DND-41 (cell line): ENCODE results near the gene FAM43A.

ENCODE experiments used
- EZH2 ChIP-seq: IDR thresholded peaks from 3 replicates; pipeline ENCODE4 v1.6.1; 2012; ENCODE audit warnings: borderline replicate concordance, low read depth, mild to moderate bottlenecking, moderate library complexity, low read length, inconsistent platforms; ENCODE audit not compliant: severe bottlenecking
- TF ChIP-seq, protein P1 (sequence below): IDR thresholded peaks from 2 replicates; pipeline ENCODE4 v1.5.1; 2012; ENCODE audit warnings: borderline replicate concordance, low read length, moderate library complexity, mild to moderate bottlenecking; ENCODE audit not compliant: poor library complexity, severe bottlenecking; ENCODE audit errors: extremely low read depth

DNA sequence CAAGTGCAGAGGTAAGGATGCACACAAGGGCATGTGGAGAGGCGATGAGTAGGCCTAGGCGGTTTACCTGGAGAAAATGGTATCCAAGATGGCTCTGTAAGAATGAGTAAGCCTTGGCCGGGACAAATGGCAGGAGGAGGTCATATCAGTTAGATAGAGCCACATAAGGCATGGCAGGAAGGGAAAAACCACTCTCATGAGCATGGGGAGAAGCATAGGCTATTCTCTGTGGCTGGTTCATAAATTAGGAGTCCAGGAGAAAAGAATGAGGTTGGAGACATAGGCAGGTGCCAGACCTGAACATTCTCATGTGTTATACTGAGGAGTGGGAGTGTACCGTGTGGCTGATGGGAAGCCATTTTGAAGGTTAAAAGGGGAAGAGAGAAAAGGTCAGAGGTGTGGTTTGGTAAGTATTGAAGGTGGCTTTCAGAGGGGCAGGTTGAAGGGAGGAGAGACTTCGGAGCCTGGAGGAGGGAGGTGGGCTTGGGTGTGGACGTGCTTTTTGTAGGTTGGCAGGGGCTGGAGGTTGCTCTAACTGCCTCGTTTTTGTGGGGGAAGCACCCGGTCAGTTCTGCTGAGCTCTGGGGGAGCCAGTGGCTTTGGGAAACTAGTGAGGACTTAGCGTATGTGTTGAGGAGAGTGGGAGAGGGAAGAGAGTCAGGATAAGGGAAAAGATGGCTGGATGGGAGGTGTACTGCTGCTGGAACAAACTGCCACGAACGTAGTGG, 4.6 kb upstream of the FAM43A start:
- TF ChIP-seq, protein P1, sequence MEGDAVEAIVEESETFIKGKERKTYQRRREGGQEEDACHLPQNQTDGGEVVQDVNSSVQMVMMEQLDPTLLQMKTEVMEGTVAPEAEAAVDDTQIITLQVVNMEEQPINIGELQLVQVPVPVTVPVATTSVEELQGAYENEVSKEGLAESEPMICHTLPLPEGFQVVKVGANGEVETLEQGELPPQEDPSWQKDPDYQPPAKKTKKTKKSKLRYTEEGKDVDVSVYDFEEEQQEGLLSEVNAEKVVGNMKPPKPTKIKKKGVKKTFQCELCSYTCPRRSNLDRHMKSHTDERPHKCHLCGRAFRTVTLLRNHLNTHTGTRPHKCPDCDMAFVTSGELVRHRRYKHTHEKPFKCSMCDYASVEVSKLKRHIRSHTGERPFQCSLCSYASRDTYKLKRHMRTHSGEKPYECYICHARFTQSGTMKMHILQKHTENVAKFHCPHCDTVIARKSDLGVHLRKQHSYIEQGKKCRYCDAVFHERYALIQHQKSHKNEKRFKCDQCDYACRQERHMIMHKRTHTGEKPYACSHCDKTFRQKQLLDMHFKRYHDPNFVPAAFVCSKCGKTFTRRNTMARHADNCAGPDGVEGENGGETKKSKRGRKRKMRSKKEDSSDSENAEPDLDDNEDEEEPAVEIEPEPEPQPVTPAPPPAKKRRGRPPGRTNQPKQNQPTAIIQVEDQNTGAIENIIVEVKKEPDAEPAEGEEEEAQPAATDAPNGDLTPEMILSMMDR = no peak
- TF ChIP-seq EZH2 = no peak
